GM12878 (cell line): ENCODE data around the gene NMNAT1. TPM values are rescaled to one million over a fixed set of nuclear protein-coding genes. Genes with fewer than 3 reads are reported as not detected.

Experiments used
- ATAC-seq: fragments of 200-7000 bp; cut with Tn5 transposase; 3 replicates; pipeline ENCODE4 v1.9.1; 2020; ENCODE audit warnings: mild to moderate bottlenecking, moderate library complexity
- BruUV-seq: library from RNA; stranded (reverse); fragments of 400-500 nt; replicated peaks from 2 replicates; lab custom pipeline; 2021; lab: Mats Ljungman, UMichigan
- CTCF ChIA-PET: fragments of 300-600 bp; sonication (Branson Sonifier 250); formaldehyde crosslinking; extraction: SDS; loops from one replicate; lab custom pipeline; 2021; ENCODE audit warnings: inconsistent platforms; lab: Yijun Ruan, JAX
- POLR2A ChIA-PET: fragments of 350-600 bp; formaldehyde crosslinking; extraction: SDS; loops from one replicate; lab custom pipeline; 2021; ENCODE audit warnings: inconsistent platforms; lab: Charles Lee
- RAD21 ChIA-PET: fragments of 300-600 bp; sonication (Branson Sonifier 250); formaldehyde crosslinking; loops from one replicate; lab custom pipeline; 2023; ENCODE audit warnings: antibody characterized with exemption; ENCODE audit not compliant: unreplicated experiment; lab: Charles Lee
- SMC1A ChIA-PET: fragments of 300-600 bp; sonication (Branson Sonifier 250); formaldehyde crosslinking; loops from one replicate; lab custom pipeline; 2023; ENCODE audit not compliant: unreplicated experiment, uncharacterized antibody; lab: Charles Lee
- DNase-seq: peaks from one replicate; pipeline ENCODE4 v3.0.0-alpha.2; 2011; ENCODE audit warnings: low read depth, low spot score
- FAIRE-seq: peaks from 3 replicates; lab custom pipeline; 2011; peaks lifted over from hg19 to GRCh38; lab: Jason Lieb, UNC
- H2AFZ ChIP-seq: 2 replicates; pipeline ENCODE4 v1.6.0; 2011; ENCODE audit warnings: low read depth, low read length, control low read depth; ENCODE audit not compliant: control insufficient read depth
- H3K27ac ChIP-seq: 2 replicates; pipeline ENCODE4 v1.5.1; 2011; ENCODE audit warnings: control low read depth; ENCODE audit not compliant: control insufficient read depth, insufficient read depth
- H3K27me3 ChIP-seq, 2 experiments: replicated peaks in 1 of 2; 2 replicates each; pipeline versions ENCODE4 v1.6.0 to v1.6.1; 2011; ENCODE audit warnings: low read length in 1 of 2; ENCODE audit not compliant: control insufficient read depth in 2 of 2, insufficient read depth in 2 of 2
- H3K36me3 ChIP-seq, 2 experiments: 2 replicates each; pipeline ENCODE4 v1.5.1; 2011; ENCODE audit warnings: low read length in 1 of 2; ENCODE audit not compliant: control insufficient read depth in 2 of 2, insufficient read depth in 2 of 2
- H3K4me1 ChIP-seq: 2 replicates; pipeline ENCODE4 v1.6.1; 2011; ENCODE audit warnings: mild to moderate bottlenecking, low read length, moderate library complexity, mixed read lengths; ENCODE audit not compliant: control insufficient read depth, insufficient read depth
- H3K4me2 ChIP-seq: 2 replicates; pipeline ENCODE4 v1.6.0; 2011; ENCODE audit warnings: control low read depth; ENCODE audit not compliant: control insufficient read depth, insufficient read depth
- H3K4me3 ChIP-seq: fragments of 200-600 bp; sonication (generic); 2 replicates; pipeline ENCODE4 v1.5.1; 2016
- H3K79me2 ChIP-seq: 2 replicates; pipeline ENCODE4 v1.6.0; 2011; ENCODE audit warnings: low read length; ENCODE audit not compliant: control insufficient read depth, insufficient read depth
- H3K9ac ChIP-seq: 2 replicates; pipeline ENCODE4 v1.8.0; 2011; ENCODE audit warnings: low read length, control low read depth, mixed read lengths; ENCODE audit not compliant: control insufficient read depth, insufficient read depth
- H3K9me3 ChIP-seq: replicated peaks from 3 replicates; pipeline ENCODE4 v1.5.1; 2011; ENCODE audit warnings: mild to moderate bottlenecking, low read length; ENCODE audit not compliant: control insufficient read depth, insufficient read depth
- H4K20me1 ChIP-seq: 2 replicates; pipeline ENCODE4 v1.6.0; 2011; ENCODE audit not compliant: control insufficient read depth, insufficient read depth
- ASH2L ChIP-seq: fragments of 300-600, 200-600 bp; sonication (generic); IDR thresholded peaks from 2 replicates; pipeline ENCODE4 v1.6.1; 2017; ENCODE audit warnings: low read depth, mild to moderate bottlenecking, borderline replicate concordance
- BHLHE40 ChIP-seq, 2 experiments: fragments of 450-650 bp in 1 of 2; IDR thresholded peaks; 2 replicates each; pipeline ENCODE4 v1.6.1; 2011 to 2017; ENCODE audit warnings: low read depth in 2 of 2, borderline replicate concordance in 1 of 2, improper control_type of control experiment in 1 of 2, low read length in 1 of 2, mild to moderate bottlenecking in 1 of 2
- CEBPB ChIP-seq, 2 experiments: fragments of 150-350 bp in 1 of 2; IDR thresholded peaks; 2 replicates each; pipeline ENCODE4 v1.6.1; 2012 to 2014; ENCODE audit warnings: low read depth in 2 of 2, low read length in 2 of 2, borderline replicate concordance in 1 of 2, inconsistent platforms in 1 of 2
- IKZF1 ChIP-seq: fragments of 450-650 bp; conservative IDR thresholded peaks from 2 replicates; pipeline ENCODE4 v1.6.1; 2017; ENCODE audit warnings: antibody characterized with exemption, mild to moderate bottlenecking
- IRF4 ChIP-seq: IDR thresholded peaks from 2 replicates; pipeline ENCODE4 v1.6.1; 2011; ENCODE audit warnings: low read depth, low read length
- JUND ChIP-seq: IDR thresholded peaks from 2 replicates; pipeline ENCODE4 v1.6.1; 2012; ENCODE audit warnings: low read depth, mild to moderate bottlenecking, low read length, improper control_type of control experiment, moderate library complexity
- MXI1 ChIP-seq: fragments of 150-350 bp; IDR thresholded peaks from 2 replicates; pipeline ENCODE4 v1.6.1; 2011; ENCODE audit warnings: low read depth, mild to moderate bottlenecking, inconsistent platforms, low read length, improper control_type of control experiment
- PML ChIP-seq: IDR thresholded peaks from 2 replicates; pipeline ENCODE4 v1.6.1; 2012; ENCODE audit warnings: low read length, inconsistent platforms
- POLR2A ChIP-seq: IDR thresholded peaks from 2 replicates; pipeline ENCODE4 v1.6.1; 2011; ENCODE audit warnings: low read depth, mild to moderate bottlenecking, low read length
- RB1 ChIP-seq: fragments of 450-650 bp; formaldehyde crosslinking; IDR thresholded peaks from 2 replicates; pipeline ENCODE4 v1.6.1; 2017; ENCODE audit warnings: mild to moderate bottlenecking, borderline replicate concordance
- RELA ChIP-seq: fragments of 450-650 bp; IDR thresholded peaks from 2 replicates; pipeline ENCODE4 v1.8.0; 2014; ENCODE audit warnings: borderline replicate concordance; ENCODE audit not compliant: partially characterized antibody
- SUZ12 ChIP-seq: fragments of 200-600 bp; sonication (generic); IDR thresholded peaks from one replicate; pipeline ENCODE4 v1.6.1; 2018; ENCODE audit warnings: antibody characterized with exemption, mild to moderate bottlenecking; ENCODE audit not compliant: unreplicated experiment
- TAF1 ChIP-seq: IDR thresholded peaks from 2 replicates; pipeline ENCODE4 v1.6.1; 2011; ENCODE audit warnings: mild to moderate bottlenecking, low read depth, low read length, borderline replicate concordance
- TCF7 ChIP-seq: IDR thresholded peaks from 2 replicates; pipeline ENCODE4 v1.6.1; 2014; ENCODE audit warnings: antibody characterized with exemption, borderline replicate concordance
- ZZZ3 ChIP-seq: IDR thresholded peaks from 2 replicates; pipeline ENCODE4 v1.6.1; 2011; ENCODE audit warnings: low read depth; ENCODE audit not compliant: control insufficient read depth, insufficient read length
- WGBS: methylation state at CpG from one replicate; pipeline ENCODE4 v1.1.6; 2016; ENCODE audit warnings: low lambda C conversion rate; ENCODE audit not compliant: insufficient replicate concordance, insufficient coverage; ENCODE audit errors: missing lambda C conversion rate; 5-methylcytosine and 5-hydroxymethylcytosine counted together
- in situ Hi-C: fragments of 300-500 bp; cut with MboI; formaldehyde crosslinking; loops from 9 replicates; pipeline ENCODE4 v1.14.3; 2018; ENCODE audit warnings: mixed read lengths
- intact Hi-C: fragments of 100-400 bp; cut with micrococcal nuclease; formaldehyde crosslinking; loops from one replicate; pipeline ENCODE4 v1.14.2; 2022; ENCODE audit not compliant: unreplicated experiment
- polyA plus RNA-seq, 11 experiments: library from polyadenylated mRNA; depleted of rRNA in 4 of 11; unstranded in 6 of 11; stranded (reverse) in 5 of 11; fragments of >200 nt; fragmentation: Nextera tagmentation in 4 of 11; fragmentation: Illumina TruSeq in 1 of 11; extraction: Ambion mirVana in 4 of 11; extraction: Trizol in 1 of 11; gene quantifications; 1 replicate in 1 of 11; 2 replicates in 10 of 11; pipeline versions ENCODE4 v1.2.1 to v1.2.3, GENCODE V29; 2011 to 2016; ENCODE audit warnings: inconsistent platforms in 2 of 11, missing spikeins in 2 of 11, low read depth in 1 of 11
- total RNA-seq, 4 experiments: library from RNA; depleted of rRNA in 3 of 4; stranded (reverse); fragments of >200 nt in 3 of 4; fragmentation: Illumina TruSeq in 1 of 4; extraction: Trizol in 1 of 4; gene quantifications; 2 replicates each; pipeline versions ENCODE4 v1.2.1 to v1.2.3, GENCODE V29; 2013 to 2021
- TF ChIP-seq, protein P1 (sequence below): IDR thresholded peaks from 2 replicates; pipeline ENCODE4 v1.6.1; 2012; ENCODE audit warnings: improper control_type of control experiment, low read depth, low read length; ENCODE audit not compliant: insufficient replicate concordance

Gene NMNAT1
- total and polyA plus RNA-seq, 10 of the 15 experiments (the other 5 are each of a cell fraction or from before 2014, with no cell fraction given) = 7.2 to 16.7 (median 11.7) TPM

DNA sequence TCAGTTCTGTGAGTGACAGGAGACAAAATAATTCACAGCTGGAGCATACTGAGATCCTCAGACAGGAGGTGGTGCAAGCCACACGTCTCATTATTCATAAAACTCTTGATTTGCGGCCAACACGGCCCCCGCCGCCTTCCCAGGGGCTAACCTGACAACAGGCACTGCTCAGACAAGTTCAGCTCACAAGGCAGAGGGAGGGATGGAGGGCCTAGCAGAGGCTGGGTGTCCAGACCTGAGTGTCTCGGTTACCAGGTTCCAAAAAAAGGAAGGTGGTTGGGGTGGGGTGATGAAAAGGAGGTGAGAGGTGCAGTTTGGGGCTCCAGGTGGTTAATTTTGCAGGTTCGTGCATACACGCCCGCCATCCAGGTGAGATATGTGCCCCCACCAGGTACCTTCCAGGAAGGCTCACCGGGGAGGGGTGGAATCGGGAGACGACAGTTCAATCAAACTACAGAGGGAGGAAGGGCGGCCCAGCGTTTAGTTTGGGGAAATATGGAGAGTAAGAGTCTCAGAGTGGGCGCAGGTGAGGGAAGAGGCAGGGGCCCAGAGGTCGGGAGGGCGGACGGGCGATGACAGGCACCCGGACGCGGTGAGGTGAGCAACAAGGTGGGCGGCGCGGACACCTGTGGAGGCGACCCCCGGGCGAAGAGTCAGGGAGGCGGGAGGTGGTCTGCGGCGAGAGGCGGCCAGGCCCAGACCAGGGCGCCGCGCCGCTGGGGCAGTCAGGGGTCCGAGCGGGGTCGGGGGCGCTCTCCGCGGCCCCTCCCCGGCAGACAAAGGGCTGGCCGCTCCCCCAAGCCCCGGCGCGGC lies 33.8 kb upstream of the NMNAT1 start (continued):
- TF ChIP-seq JUND (no peak), CEBPB (IDR thresholded peaks at IDR 0.05; ENCODE audit: borderline replicate concordance in 1 of 2, low read depth in 2 of 2, low read length in 2 of 2) (no peak), IKZF1 (0 out of 2 replicates have a peak, but pooled peaks have one; percentile 40), IRF4 (no peak)

- H3K4me3 ChIP-seq = peak within 1 kb of the TSS; percentile 87
- no TSS peak for BruUV-seq
- H3K9ac ChIP-seq = peak within 1 kb of the TSS; percentile 84
- no peaks in the 10 kb centered on the region for H3K27me3 ChIP-seq
- peak within 1 kb of the TSS; percentile 70 for H2AFZ ChIP-seq
- 2% methylated on average over 19 of the region's 55 CpGs for WGBS
- no peak for DNase-seq
- peak within 1 kb of the TSS; percentile 85 for H3K27ac ChIP-seq
- H3K4me2 ChIP-seq = peak within 1 kb of the TSS; percentile 92
- intact Hi-C loops = loop anchor here (2.0 kb wide), 1 partner anchor 33 kb away; the partner anchor contains the start of genes LZIC and NMNAT1
- POLR2A ChIA-PET = no interaction called here
- H3K9me3 ChIP-seq = no peaks in the 10 kb centered on the region
- no peaks in the 10 kb centered on the region for H4K20me1 ChIP-seq
- CTCF ChIA-PET = interaction anchor here (1.0 kb wide), 3 partner anchors 36 to 42 kb away, joined by 3 to 4 read pairs (median 4); no protein-coding TSS in a partner anchor
- no peaks in the 10 kb centered on the region for H3K36me3 ChIP-seq
- in situ Hi-C loops = no loop called here
- peaks cover 3% of the 10 kb centered on the region; the same call in 1 of the 2 replicates for H3K79me2 ChIP-seq
- FAIRE-seq = no peak
- H3K4me1 ChIP-seq = peaks cover 8% of the 10 kb centered on the region
- SMC1A ChIA-PET = no interaction called here
- RAD21 ChIA-PET = interaction anchor here (1.2 kb wide), 1 partner anchor 33 kb away, joined by 13 read pairs; the partner anchor contains the start of genes LZIC and NMNAT1
- peak; percentile 82; the same call in 2 of the 3 replicates for ATAC-seq
- TF ChIP-seq SUZ12 (no peak), ASH2L (no peak), ZZZ3 (no peak), BHLHE40 (IDR thresholded peaks at IDR 0.05; ENCODE audit: borderline replicate concordance in 1 of 2, low read depth in 2 of 2, low read length in 1 of 2) (peak; percentile 22 to 63; a peak in 3 of 4 replicates), POLR2A (peak; percentile 82), TCF7 (no peak), MXI1 (no peak), PML (no peak), RB1 (no peak), TAF1 (no peak), RELA (no peak)
- TF ChIP-seq, protein P1, sequence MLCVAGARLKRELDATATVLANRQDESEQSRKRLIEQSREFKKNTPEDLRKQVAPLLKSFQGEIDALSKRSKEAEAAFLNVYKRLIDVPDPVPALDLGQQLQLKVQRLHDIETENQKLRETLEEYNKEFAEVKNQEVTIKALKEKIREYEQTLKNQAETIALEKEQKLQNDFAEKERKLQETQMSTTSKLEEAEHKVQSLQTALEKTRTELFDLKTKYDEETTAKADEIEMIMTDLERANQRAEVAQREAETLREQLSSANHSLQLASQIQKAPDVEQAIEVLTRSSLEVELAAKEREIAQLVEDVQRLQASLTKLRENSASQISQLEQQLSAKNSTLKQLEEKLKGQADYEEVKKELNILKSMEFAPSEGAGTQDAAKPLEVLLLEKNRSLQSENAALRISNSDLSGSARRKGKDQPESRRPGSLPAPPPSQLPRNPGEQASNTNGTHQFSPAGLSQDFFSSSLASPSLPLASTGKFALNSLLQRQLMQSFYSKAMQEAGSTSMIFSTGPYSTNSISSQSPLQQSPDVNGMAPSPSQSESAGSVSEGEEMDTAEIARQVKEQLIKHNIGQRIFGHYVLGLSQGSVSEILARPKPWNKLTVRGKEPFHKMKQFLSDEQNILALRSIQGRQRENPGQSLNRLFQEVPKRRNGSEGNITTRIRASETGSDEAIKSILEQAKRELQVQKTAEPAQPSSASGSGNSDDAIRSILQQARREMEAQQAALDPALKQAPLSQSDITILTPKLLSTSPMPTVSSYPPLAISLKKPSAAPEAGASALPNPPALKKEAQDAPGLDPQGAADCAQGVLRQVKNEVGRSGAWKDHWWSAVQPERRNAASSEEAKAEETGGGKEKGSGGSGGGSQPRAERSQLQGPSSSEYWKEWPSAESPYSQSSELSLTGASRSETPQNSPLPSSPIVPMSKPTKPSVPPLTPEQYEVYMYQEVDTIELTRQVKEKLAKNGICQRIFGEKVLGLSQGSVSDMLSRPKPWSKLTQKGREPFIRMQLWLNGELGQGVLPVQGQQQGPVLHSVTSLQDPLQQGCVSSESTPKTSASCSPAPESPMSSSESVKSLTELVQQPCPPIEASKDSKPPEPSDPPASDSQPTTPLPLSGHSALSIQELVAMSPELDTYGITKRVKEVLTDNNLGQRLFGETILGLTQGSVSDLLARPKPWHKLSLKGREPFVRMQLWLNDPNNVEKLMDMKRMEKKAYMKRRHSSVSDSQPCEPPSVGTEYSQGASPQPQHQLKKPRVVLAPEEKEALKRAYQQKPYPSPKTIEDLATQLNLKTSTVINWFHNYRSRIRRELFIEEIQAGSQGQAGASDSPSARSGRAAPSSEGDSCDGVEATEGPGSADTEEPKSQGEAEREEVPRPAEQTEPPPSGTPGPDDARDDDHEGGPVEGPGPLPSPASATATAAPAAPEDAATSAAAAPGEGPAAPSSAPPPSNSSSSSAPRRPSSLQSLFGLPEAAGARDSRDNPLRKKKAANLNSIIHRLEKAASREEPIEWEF = no peak
Measured at GRCh38 chr1:9910076-9910422, 33.2 kb upstream of the NMNAT1 start, which contains the start of gene CTNNBIP1. TSS of gene CTNNBIP1 (minus strand) at chr1:9910269. CDS start at chr1:9872064, 38,205 bp downstream.
